Smooth muscle cell (in vitro differentiated cells): Measurements from ENCODE around the gene FPR2. TPM values are rescaled to one million over a fixed set of nuclear protein-coding genes. Genes with fewer than 3 reads are reported as not detected.
A peak's percentile ranks its signal among the peaks of the same experiment; 100 is the strongest.

Experiments
- DNase-seq: peaks from one replicate; lab custom pipeline; 2025; ENCODE audit not compliant: unreplicated experiment; lab: John Stamatoyannopoulos, UW
- H2AFZ ChIP-seq: fragments of 200-600 bp; sonication (generic); 2 replicates; pipeline ENCODE4 v1.6.0; 2016; ENCODE audit warnings: antibody characterized with exemption, low read depth, mild to moderate bottlenecking
- H3F3A ChIP-seq: fragments of 200-600 bp; sonication (generic); 2 replicates; pipeline ENCODE4 v1.6.0; 2017; ENCODE audit warnings: antibody characterized with exemption, low read depth
- H3K27ac ChIP-seq: fragments of 200-600 bp; sonication (generic); 2 replicates; pipeline ENCODE4 v1.5.1; 2016; ENCODE audit warnings: low read depth, mild to moderate bottlenecking
- H3K27me3 ChIP-seq: fragments of 200-600 bp; sonication (generic); 2 replicates; pipeline ENCODE4 v1.6.1; 2016; ENCODE audit warnings: low read depth, mild to moderate bottlenecking
- H3K36me3 ChIP-seq: fragments of 200-600 bp; sonication (generic); 2 replicates; pipeline ENCODE4 v1.5.1; 2016; ENCODE audit warnings: low read depth
- H3K4me1 ChIP-seq: fragments of 200-600 bp; sonication (generic); 2 replicates; pipeline ENCODE4 v1.5.1; 2016; ENCODE audit warnings: low read depth
- H3K4me2 ChIP-seq: fragments of 200-600 bp; sonication (generic); 2 replicates; pipeline ENCODE4 v1.6.0; 2016; ENCODE audit warnings: mild to moderate bottlenecking
- H3K4me3 ChIP-seq: fragments of 200-600 bp; sonication (generic); 2 replicates; pipeline ENCODE4 v1.5.1; 2016; ENCODE audit warnings: mild to moderate bottlenecking
- H3K79me2 ChIP-seq: fragments of 200-600 bp; sonication (generic); 2 replicates; pipeline ENCODE4 v1.6.0; 2016; ENCODE audit warnings: low read depth, mild to moderate bottlenecking
- H3K9ac ChIP-seq: fragments of 200-600 bp; sonication (generic); 2 replicates; pipeline ENCODE4 v1.6.0; 2016; ENCODE audit warnings: low read depth
- H3K9me3 ChIP-seq: fragments of 200-600 bp; sonication (generic); replicated peaks from 2 replicates; pipeline ENCODE4 v1.5.1; 2016; ENCODE audit warnings: low read depth
- H4K20me1 ChIP-seq: fragments of 200-600 bp; sonication (generic); 2 replicates; pipeline ENCODE4 v1.6.0; 2016; ENCODE audit warnings: low read depth
- CTCF ChIP-seq: fragments of 200-600 bp; sonication (generic); IDR thresholded peaks from 2 replicates; pipeline ENCODE4 v1.5.1; 2017; ENCODE audit warnings: borderline replicate concordance, mild to moderate bottlenecking, antibody characterized with exemption; ENCODE audit not compliant: insufficient read depth, poor library complexity, severe bottlenecking
- WGBS: methylation state at CpG from one replicate; pipeline ENCODE4 v1.1.7; 2016; ENCODE audit warnings: low lambda C conversion rate; 5-methylcytosine and 5-hydroxymethylcytosine counted together
- polyA plus RNA-seq: library from polyadenylated mRNA; unstranded; fragments of >200 nt; fragmentation: Nextera tagmentation; extraction: Ambion mirVana; gene quantifications from 2 replicates; pipeline ENCODE4 v1.2.1, GENCODE V29; 2016
- total RNA-seq: library from RNA; depleted of rRNA; stranded (reverse); fragments of >200 nt; gene quantifications from 2 replicates; pipeline ENCODE4 v1.2.3, GENCODE V29; 2014

The FPR2 gene
- total and polyA plus RNA-seq, 2 experiments from 2014 or later = not detected

GRCh38 chr19:51733742-51734522 is 27.0 kb upstream of the FPR2 start:
- no peak for TF ChIP-seq CTCF
- Histone ChIP-seq H3K9me3 (no peaks in the 10 kb centered on the region), H3K27ac (no peak overlapping the region), H4K20me1 (no peaks in the 10 kb centered on the region), H3K79me2 (no peaks in the 10 kb centered on the region), H3K4me1 (no peaks in the 10 kb centered on the region), H3K4me2 (no peak overlapping the region), H3K27me3 (no peaks in the 10 kb centered on the region), H2AFZ (no peak overlapping the region), H3K4me3 (no peak overlapping the region), H3F3A (no peaks in the 10 kb centered on the region), H3K36me3 (no peaks in the 10 kb centered on the region), H3K9ac (no peak overlapping the region)
- 64% methylated on average over 7 of the region's 7 CpGs for WGBS
- no peak for DNase-seq

GRCh38 chr19:51735759-51736449 is 25.1 kb upstream of the FPR2 start:
- DNase-seq = no peak
- Histone ChIP-seq H2AFZ (no peak overlapping the region), H3K9me3 (no peaks in the 10 kb centered on the region), H3K9ac (no peak overlapping the region), H3K4me2 (no peak overlapping the region), H3K4me1 (no peaks in the 10 kb centered on the region), H3K36me3 (no peaks in the 10 kb centered on the region), H3K79me2 (no peaks in the 10 kb centered on the region), H3K27ac (peak overlapping the region; percentile 49), H3K27me3 (no peaks in the 10 kb centered on the region), H3K4me3 (no peak overlapping the region), H4K20me1 (no peaks in the 10 kb centered on the region), H3F3A (no peaks in the 10 kb centered on the region)
- 63% methylated on average over 10 of the region's 10 CpGs for WGBS
- TF ChIP-seq CTCF = no peak

GRCh38 chr19:51737389-51737788 is 23.6 kb upstream of the FPR2 start:
- no peaks in the 10 kb centered on the region for H3K27me3 ChIP-seq
- no peak overlapping the region for H3K4me2 ChIP-seq
- no peak overlapping the region for H3K9ac ChIP-seq
- no peaks in the 10 kb centered on the region for H3F3A ChIP-seq
- no peaks in the 10 kb centered on the region for H3K79me2 ChIP-seq
- no peaks in the 10 kb centered on the region for H3K36me3 ChIP-seq
- DNase-seq = no peak
- H3K4me1 ChIP-seq = no peaks in the 10 kb centered on the region
- no peak overlapping the region for H3K4me3 ChIP-seq
- no peaks in the 10 kb centered on the region for H4K20me1 ChIP-seq
- H3K9me3 ChIP-seq = no peaks in the 10 kb centered on the region
- WGBS = 91% methylated on average over 3 of the region's 3 CpGs
- no peak overlapping the region for H3K27ac ChIP-seq
- no peak overlapping the region for H2AFZ ChIP-seq
- no peak for TF ChIP-seq CTCF
